Muscle layer of duodenum (tissue), 2 donors: ENCODE results near the gene PAM16.
A peak's percentile ranks its signal among the peaks of the same experiment; 100 is the strongest.

ENCODE experiments used
- H3K27ac ChIP-seq: one replicate; pipeline ENCODE4 v1.7.0; 2013; ENCODE audit warnings: mild to moderate bottlenecking, low read length
- H3K27me3 ChIP-seq: one replicate; pipeline ENCODE4 v1.7.0; 2013; ENCODE audit warnings: low read depth, mild to moderate bottlenecking, control low read depth, low read length
- H3K36me3 ChIP-seq, 2 donors: one replicate each; pipeline ENCODE4 v1.7.0; 2013; ENCODE audit warnings: low read length in 2 of 2, control low read depth in 1 of 2, mild to moderate bottlenecking in 1 of 2; ENCODE audit not compliant: insufficient read depth in 2 of 2, control insufficient read depth in 1 of 2
- H3K4me1 ChIP-seq, 2 donors: one replicate each; pipeline ENCODE4 v1.7.0; 2013; ENCODE audit warnings: low read length in 2 of 2, mild to moderate bottlenecking in 2 of 2, control low read depth in 1 of 2, moderate library complexity in 1 of 2; ENCODE audit not compliant: insufficient read depth in 2 of 2, control insufficient read depth in 1 of 2
- H3K4me3 ChIP-seq, 2 donors: one replicate each; pipeline ENCODE4 v1.7.0; 2013; ENCODE audit warnings: low read length in 2 of 2, low read depth in 1 of 2, mild to moderate bottlenecking in 1 of 2
- H3K9me3 ChIP-seq, 2 donors: one replicate each; pipeline ENCODE4 v1.7.0; 2013; ENCODE audit warnings: low read length in 2 of 2, control low read depth in 1 of 2, mild to moderate bottlenecking in 1 of 2; ENCODE audit not compliant: control insufficient read depth in 1 of 2
- donor health status: healthy.

Gene PAM16

GRCh38 chr16:4328046-4328781 is 22.9 kb downstream of the PAM16 start:
- Histone ChIP-seq H3K36me3 (no peaks in the 10 kb centered on the region), H3K9me3 (no peaks in the 10 kb centered on the region), H3K4me3 (peak overlapping the region; percentile 42 to 66), H3K4me1 (peaks cover 4 to 63% of the 10 kb centered on the region in 2 donors), H3K27me3 (no peaks in the 10 kb centered on the region), H3K27ac (peak overlapping the region; percentile 16)

GRCh38 chr16:4327386-4328045 is 23.6 kb downstream of the PAM16 start:
- Histone ChIP-seq H3K36me3 (no peaks in the 10 kb centered on the region), H3K27me3 (no peaks in the 10 kb centered on the region), H3K27ac (no peak overlapping the region), H3K9me3 (no peaks in the 10 kb centered on the region), H3K4me3 (peak overlapping the region; percentile 42 to 66), H3K4me1 (peaks cover 4 to 70% of the 10 kb centered on the region in 2 donors)

GRCh38 chr16:4325253-4325758 is 25.8 kb downstream of the PAM16 start:
- no peaks in the 10 kb centered on the region for H3K36me3 ChIP-seq
- H3K27me3 ChIP-seq = no peaks in the 10 kb centered on the region
- peaks cover 4 to 70% of the 10 kb centered on the region in 2 donors for H3K4me1 ChIP-seq
- H3K27ac ChIP-seq = no peak overlapping the region
- no peak overlapping the region for H3K4me3 ChIP-seq
- H3K9me3 ChIP-seq = no peaks in the 10 kb centered on the region

GRCh38 chr16:4324492-4325252 is 26.4 kb downstream of the PAM16 start:
- H3K4me1 ChIP-seq = peaks cover 4 to 68% of the 10 kb centered on the region in 2 donors
- no peaks in the 10 kb centered on the region for H3K36me3 ChIP-seq
- H3K27ac ChIP-seq = no peak overlapping the region
- H3K4me3 ChIP-seq = no peak overlapping the region
- H3K9me3 ChIP-seq = no peaks in the 10 kb centered on the region
- H3K27me3 ChIP-seq = no peaks in the 10 kb centered on the region

GRCh38 chr16:4323845-4324488 is 27.2 kb downstream of the PAM16 start:
- Histone ChIP-seq H3K27me3 (no peaks in the 10 kb centered on the region), H3K4me1 (peaks cover 4 to 68% of the 10 kb centered on the region in 2 donors), H3K4me3 (no peak overlapping the region)

GRCh38 chr16:4323071-4323844 is 27.9 kb downstream of the PAM16 start:
- H3K27me3 ChIP-seq = no peaks in the 10 kb centered on the region
- H3K4me3 ChIP-seq = no peak overlapping the region
- peaks cover 4 to 68% of the 10 kb centered on the region in 2 donors for H3K4me1 ChIP-seq
- no peaks in the 10 kb centered on the region for H3K36me3 ChIP-seq
- peak overlapping the region; percentile 60 for H3K27ac ChIP-seq
- no peaks in the 10 kb centered on the region for H3K9me3 ChIP-seq

More at GRCh38 chr16:4323845-4324488, 27.2 kb downstream of the PAM16 start:
- H3K27ac ChIP-seq = peak overlapping the region; percentile 60
- H3K36me3 ChIP-seq = no peaks in the 10 kb centered on the region
- H3K9me3 ChIP-seq = no peaks in the 10 kb centered on the region

- Histone ChIP-seq H3K27me3 (no peaks in the 10 kb centered on the region), H3K9me3 (no peaks in the 10 kb centered on the region), H3K4me3 (no peak overlapping the region), H3K27ac (no peak overlapping the region), H3K4me1 (peaks cover 4 to 69% of the 10 kb centered on the region in 2 donors), H3K36me3 (no peaks in the 10 kb centered on the region)
Observed at GRCh38 chr16:4322121-4323052, 28.7 kb downstream of the PAM16 start.

GRCh38 chr16:4321286-4322120 is 29.6 kb downstream of the PAM16 start:
- no peaks in the 10 kb centered on the region for H3K9me3 ChIP-seq
- no peak overlapping the region for H3K27ac ChIP-seq
- H3K4me3 ChIP-seq = no peak overlapping the region
- H3K36me3 ChIP-seq = no peaks in the 10 kb centered on the region
- peaks cover 4 to 71% of the 10 kb centered on the region in 2 donors for H3K4me1 ChIP-seq
- H3K27me3 ChIP-seq = no peaks in the 10 kb centered on the region

GRCh38 chr16:4320571-4321137 is 30.5 kb downstream of the PAM16 start:
- H3K36me3 ChIP-seq = no peaks in the 10 kb centered on the region
- peak overlapping the region in 1 of 2 donors; percentile 17 for H3K4me3 ChIP-seq
- no peak overlapping the region for H3K27ac ChIP-seq

More at GRCh38 chr16:4320571-4321137, 30.5 kb downstream of the PAM16 start:
- Histone ChIP-seq H3K27me3 (no peaks in the 10 kb centered on the region), H3K4me1 (peaks cover 4 to 68% of the 10 kb centered on the region in 2 donors), H3K9me3 (no peaks in the 10 kb centered on the region)
